Activated T-helper 9 cell treated with anti-CD3 and anti-CD28 coated beads, Interleukin-2, amount 50 U/mL, for 16 hours (primary cell): Measurements from ENCODE around the gene NLRC5.
"Not testable (repeated sequence)": the region's sequence is repeated elsewhere in the genome, so short reads cannot be mapped to it uniquely, and the experiment has no call there.

Experiments
- DNase-seq: peaks from one replicate; pipeline ENCODE4 v3.0.0-alpha.2; 2020; ENCODE audit warnings: low read depth

The NLRC5 gene

GRCh38 chr16:57000271-57001025, 11.1 kb downstream of the NLRC5 start:
- peak; percentile 46 for DNase-seq

GRCh38 chr16:57001026-57001679, 11.8 kb downstream of the NLRC5 start:
- DNase-seq, result no peak

- no peak for DNase-seq
These were observed 14.4 kb downstream of the NLRC5 start for GRCh38 chr16:57003439-57004386.

DNA sequence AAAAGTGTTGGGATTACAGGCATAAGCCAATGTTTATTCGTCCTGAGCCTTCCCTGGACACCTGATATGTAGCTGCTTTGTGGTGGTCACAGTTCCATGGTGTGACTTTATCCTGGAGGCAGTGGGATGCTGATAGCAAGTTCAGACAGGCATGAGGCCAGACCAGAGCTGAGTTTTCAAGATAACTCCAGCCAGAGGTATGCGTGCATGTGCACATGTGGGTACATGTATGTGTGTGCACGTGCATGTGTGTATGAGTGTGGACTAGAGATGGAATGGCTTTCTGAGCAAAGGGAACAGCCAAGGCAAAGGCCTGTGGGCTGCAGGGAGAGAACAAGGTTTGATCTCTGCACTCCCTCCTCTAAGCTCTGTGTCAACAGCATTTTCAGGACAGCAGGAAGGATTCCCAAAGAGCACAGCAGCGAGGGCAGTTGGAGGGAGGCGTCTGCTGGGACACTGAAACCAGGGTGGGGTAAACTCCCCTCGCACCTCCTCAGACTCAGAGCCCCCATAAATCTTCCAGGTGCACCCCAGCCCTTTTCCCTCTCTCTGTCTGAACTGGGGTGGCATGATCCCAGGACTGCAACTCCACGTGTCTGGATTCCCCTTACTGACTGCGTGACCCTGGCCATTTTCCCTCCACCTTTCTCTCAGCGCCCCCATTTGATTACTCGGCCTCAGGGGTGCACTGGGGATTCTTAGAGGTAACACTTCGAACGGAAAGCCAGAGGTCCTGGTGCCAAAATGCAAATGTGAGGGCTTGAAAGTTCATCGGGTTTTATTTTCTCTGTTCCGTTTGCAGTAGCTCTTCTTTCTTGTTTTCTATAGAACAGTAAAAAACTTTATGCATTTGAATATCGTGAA, 15.3 kb downstream of the NLRC5 start:
- DNase-seq, result no peak

DNA sequence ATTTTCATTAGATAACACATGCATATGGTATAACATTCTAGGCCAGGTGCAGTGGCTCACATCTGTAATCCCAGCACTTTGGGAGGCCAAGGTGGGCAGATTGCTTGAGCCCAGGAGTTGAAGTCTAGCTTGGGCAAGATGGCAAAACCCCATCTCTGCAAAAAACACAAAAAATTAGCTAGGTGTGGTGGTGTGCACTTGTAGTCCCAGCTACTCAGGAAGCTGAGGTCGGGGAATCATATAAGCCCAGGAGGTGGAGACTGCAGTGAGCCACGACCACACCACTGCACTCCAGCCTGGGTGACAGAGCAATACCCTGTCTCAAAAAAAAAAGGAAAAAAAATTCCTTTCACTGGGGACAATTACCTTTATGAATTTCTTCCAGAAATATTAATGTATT, 16.2 kb downstream of the NLRC5 start:
- DNase-seq, result not testable (repeated sequence)

- DNase-seq, result no peak
These were observed 17.7 kb downstream of the NLRC5 start for GRCh38 chr16:57007050-57007449.

- DNase-seq, result no peak
These were observed 18.2 kb downstream of the NLRC5 start for GRCh38 chr16:57007530-57007929.

GRCh38 chr16:57008440-57008839, 19.1 kb downstream of the NLRC5 start:
- no peak for DNase-seq

- DNase-seq, result no peak
These were observed 20.4 kb downstream of the NLRC5 start for GRCh38 chr16:57009643-57010170.

DNA sequence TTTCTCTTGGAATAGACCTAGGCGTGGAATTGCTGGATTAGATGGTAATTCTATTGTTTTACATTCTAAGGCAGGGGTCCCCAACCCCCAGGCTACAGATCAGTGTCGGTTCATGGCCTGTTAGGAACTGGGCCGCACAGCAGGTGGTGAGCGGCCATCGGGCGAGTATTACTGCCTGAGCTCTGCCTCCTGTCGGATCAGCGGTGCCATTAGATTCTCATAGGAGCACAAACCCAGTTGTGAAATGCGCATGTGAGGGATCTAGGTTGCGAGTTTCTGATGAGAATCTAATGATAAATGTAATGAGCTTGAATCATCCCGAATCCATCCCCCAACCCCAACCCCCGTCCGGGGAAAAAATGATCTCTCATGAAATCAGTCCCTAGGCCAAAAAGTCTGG, 23.0 kb downstream of the NLRC5 start:
- DNase-seq, result no peak

DNA sequence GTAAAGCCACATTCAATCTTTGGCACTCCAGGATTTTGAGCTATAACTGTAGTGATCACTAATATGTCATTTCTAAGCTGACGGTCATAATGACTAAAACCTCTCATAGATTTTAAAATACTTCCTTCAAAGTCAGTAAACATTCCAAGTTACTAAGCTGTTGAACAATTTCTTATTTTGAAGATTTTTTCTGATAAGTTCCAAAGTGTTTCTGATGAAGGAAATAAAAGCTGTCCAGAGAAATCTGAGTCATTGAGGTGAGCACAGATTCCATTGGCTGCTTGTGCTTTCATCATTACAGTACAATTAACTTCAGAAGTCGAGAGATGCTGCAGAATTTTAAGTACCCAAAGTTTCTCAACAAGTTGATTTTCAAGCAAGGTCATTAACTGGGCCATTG, 23.9 kb downstream of the NLRC5 start:
- DNase-seq, result no peak

DNA sequence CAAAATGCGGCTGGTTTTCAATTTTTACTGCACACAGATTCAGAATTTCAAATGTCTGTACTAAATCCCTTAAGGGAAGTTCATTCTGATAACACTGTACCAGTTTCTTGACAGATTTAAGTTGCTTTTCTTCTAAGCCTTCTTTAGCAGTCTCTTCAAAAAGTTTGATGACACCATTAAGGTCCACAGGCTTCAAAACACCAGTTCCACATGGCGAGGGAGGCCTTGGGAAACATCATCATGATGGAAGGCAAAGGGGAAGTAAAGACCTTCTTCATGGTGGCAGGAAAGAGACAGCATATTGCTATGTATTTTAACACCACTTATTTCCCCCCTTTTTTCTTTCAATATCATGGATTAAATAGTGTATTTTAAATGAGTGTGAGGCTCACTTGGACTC, 24.5 kb downstream of the NLRC5 start:
- DNase-seq, result no peak

GRCh38 chr16:57016301-57016700, 26.9 kb downstream of the NLRC5 start:
- no peak for DNase-seq

GRCh38 chr16:57016831-57017230, 27.5 kb downstream of the NLRC5 start:
- DNase-seq, result no peak

DNA sequence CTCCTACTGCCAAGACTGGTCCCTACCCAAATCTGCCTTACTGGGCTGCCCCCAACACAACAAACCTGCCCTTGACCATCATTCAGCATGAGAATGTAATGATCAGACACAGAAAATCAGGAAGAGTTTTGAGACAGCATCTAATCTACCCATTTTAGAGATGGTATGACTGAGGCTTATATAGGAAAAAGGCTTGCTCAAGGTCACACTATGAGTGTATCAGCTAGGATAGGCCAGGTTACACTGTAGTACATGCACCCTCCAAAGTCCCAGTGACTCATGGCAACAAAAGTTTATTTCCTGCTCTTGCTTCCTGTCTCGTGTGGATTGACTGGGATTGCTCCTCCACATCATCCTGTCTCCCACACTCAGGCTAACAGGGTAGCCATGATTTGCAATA, 27.9 kb downstream of the NLRC5 start:
- no peak for DNase-seq

DNA sequence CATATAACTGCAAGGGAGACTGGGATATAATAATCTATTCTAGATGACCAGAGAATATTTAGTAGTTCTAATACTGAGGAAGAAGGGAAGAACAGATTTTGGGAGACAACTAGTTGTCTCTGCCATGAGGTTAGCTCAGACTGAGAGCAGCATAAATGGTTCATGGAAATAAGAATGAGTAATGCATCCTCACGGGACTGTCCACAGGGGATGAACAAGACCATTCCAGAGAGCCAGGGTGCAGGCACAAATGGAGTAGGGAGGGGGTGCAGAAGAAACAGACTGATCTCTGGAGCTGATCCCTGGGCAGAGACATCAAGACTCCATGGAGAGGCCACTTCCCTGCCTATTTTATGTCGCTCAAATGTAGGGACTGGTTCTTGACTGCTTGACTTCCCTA, 30.4 kb downstream of the NLRC5 start:
- DNase-seq, result no peak

DNA sequence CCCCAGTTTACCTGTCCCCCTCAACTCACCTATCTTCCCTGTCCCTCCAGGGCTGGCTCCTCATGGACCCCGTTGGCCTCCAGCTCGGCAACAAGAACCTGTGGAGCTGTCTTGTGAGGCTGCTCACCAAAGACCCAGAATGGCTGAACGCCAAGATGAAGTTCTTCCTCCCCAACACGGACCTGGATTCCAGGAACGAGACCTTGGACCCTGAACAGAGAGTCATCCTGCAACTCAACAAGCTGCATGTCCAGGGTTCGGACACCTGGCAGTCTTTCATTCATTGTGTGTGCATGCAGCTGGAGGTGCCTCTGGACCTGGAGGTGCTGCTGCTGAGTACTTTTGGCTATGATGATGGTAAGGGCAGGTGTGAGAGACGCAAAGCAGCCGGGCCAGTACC, 31.3 kb downstream of the NLRC5 start:
- DNase-seq, result no peak

DNA sequence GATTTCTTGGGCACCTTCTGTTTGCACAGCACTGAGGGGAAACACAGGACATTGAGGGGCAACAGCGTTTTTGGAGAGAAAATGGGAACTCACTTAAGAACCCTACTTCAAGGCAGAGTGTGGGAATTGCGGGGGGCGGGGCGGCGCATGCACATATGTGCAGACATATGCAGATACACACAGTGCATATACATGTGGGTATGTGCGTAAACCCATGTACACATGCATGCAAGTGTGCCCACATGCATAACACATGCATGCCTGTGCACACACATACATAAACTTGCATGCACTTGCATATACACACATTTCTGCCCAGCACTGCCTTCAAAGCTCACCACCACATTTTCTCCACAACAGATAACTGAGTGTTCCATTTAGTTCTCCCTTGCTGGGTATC, 32.4 kb downstream of the NLRC5 start:
- DNase-seq, result no peak

DNA sequence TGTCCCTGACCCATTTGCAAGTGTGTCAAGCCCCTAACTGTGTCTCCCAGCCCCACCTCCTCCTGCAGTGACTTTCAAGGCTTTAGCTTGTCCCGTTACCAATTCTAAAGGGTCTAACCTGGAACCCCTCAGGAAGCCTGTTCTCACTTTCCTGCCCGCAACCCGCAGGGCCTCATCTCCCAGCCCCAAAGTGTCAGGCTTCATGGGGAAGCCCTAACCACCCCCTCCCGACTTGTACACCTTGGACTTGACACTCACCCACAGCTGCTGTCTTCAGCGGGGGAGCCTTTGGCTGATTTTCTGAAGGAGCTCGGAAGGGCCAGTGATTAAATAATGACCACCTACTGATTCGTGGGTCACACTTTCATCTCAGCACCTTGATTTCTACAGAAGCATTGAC, 33.1 kb downstream of the NLRC5 start:
- DNase-seq, result no peak

GRCh38 chr16:57023541-57024249, 34.3 kb downstream of the NLRC5 start:
- peak; percentile 57 for DNase-seq
